Ovary (tissue), 3 donors: ENCODE results near the gene MYL4.

Source experiments
- EP300 ChIP-seq: sonication (generic); formaldehyde crosslinking; IDR thresholded peaks from one replicate; pipeline ENCODE4 v1.6.1; 2017; ENCODE audit warnings: antibody characterized with exemption
- POLR2A ChIP-seq: fragments of 450-650 bp; IDR thresholded peaks from one replicate; pipeline ENCODE4 v1.6.1; 2017; ENCODE audit warnings: antibody characterized with exemption, mild to moderate bottlenecking, moderate library complexity
- TF ChIP-seq, protein P1 (sequence below), 3 donors: fragments of 450-650 bp in 2 of 3; fragments of 200-600 bp in 1 of 3; IDR thresholded peaks; one replicate each; pipeline versions ENCODE4 v1.5.1 to v1.8.0; 2016 to 2022; ENCODE audit warnings: antibody characterized with exemption in 3 of 3, mild to moderate bottlenecking in 1 of 3
- donor health status: DM: no; HTN: no; CAD: no.

DNA sequence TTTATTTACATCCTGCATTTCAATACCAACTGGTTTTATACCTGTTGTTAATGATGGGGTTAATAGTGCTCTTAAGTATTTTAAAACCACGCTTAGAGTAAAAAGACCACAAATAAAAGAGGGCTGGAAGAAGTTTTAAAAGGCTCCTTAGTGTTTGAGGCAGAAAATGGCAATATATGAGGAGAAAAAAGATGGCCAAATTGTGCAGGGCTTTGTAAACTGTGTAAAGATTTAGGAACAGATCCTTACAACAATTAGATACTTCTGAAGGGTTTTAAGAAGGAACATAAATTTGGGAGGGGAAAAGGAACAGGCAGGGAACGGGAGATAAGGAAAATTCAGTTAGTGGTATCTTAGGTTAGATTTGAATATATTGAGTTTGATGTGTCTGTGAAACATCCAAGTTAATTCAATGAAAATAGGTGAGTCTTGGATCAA lies 32.7 kb upstream of the MYL4 start:
- TF ChIP-seq, protein P1, sequence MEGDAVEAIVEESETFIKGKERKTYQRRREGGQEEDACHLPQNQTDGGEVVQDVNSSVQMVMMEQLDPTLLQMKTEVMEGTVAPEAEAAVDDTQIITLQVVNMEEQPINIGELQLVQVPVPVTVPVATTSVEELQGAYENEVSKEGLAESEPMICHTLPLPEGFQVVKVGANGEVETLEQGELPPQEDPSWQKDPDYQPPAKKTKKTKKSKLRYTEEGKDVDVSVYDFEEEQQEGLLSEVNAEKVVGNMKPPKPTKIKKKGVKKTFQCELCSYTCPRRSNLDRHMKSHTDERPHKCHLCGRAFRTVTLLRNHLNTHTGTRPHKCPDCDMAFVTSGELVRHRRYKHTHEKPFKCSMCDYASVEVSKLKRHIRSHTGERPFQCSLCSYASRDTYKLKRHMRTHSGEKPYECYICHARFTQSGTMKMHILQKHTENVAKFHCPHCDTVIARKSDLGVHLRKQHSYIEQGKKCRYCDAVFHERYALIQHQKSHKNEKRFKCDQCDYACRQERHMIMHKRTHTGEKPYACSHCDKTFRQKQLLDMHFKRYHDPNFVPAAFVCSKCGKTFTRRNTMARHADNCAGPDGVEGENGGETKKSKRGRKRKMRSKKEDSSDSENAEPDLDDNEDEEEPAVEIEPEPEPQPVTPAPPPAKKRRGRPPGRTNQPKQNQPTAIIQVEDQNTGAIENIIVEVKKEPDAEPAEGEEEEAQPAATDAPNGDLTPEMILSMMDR (IDR thresholded peaks at IDR 0.05) = no peak
- TF ChIP-seq POLR2A (no peak), EP300 (no peak)
